Measurements from ENCODE around the gene STXBP6.

STXBP6 gene

GRCh38 chr14:24801024-24801423, 248.9 kb downstream of the STXBP6 start:
- no peaks in the 10 kb centered on the region for H3K9me3 ChIP-seq (ENCODE audit: insufficient read depth, low read length)
- no peaks in the 10 kb centered on the region for H3K36me3 ChIP-seq (ENCODE audit: low read length)
- no peaks in the 10 kb centered on the region for H3K79me2 ChIP-seq (ENCODE audit: insufficient read depth, low read length)
- H3K27ac ChIP-seq (ENCODE audit: low read depth, low read length) = no peak overlapping the region
- TF ChIP-seq EZH2phosphoT487 (conservative IDR thresholded peaks at IDR 0.05; ENCODE audit: low read length) (no peak), CTCF (IDR thresholded peaks at IDR 0.05; ENCODE audit: insufficient read depth, low read length, poor library complexity, severe bottlenecking) (no peak)
- H3K9me2 ChIP-seq (replicated peaks; ENCODE audit: insufficient read depth, low read length) = no peaks in the 10 kb centered on the region
- H3F3A ChIP-seq (ENCODE audit: insufficient read depth) = no peaks in the 10 kb centered on the region
- H3K27me3 ChIP-seq (ENCODE audit: low read length) = no peaks in the 10 kb centered on the region
- H3K4me2 ChIP-seq (ENCODE audit: low read depth, low read length, poor library complexity, severe bottlenecking) = no peak overlapping the region
- H3K9ac ChIP-seq (ENCODE audit: low read length) = no peak overlapping the region
- no peak overlapping the region for H3K4me3 ChIP-seq (ENCODE audit: insufficient read depth, low read length, poor library complexity, severe bottlenecking)
- H2AFZ ChIP-seq (ENCODE audit: low read depth, low read length, severe bottlenecking) = no peak overlapping the region
- H4K20me1 ChIP-seq (ENCODE audit: low read depth, low read length) = no peaks in the 10 kb centered on the region

GRCh38 chr14:24798911-24799462, 251.0 kb downstream of the STXBP6 start:
- Histone ChIP-seq H3K79me2 (ENCODE audit: insufficient read depth, low read length) (no peaks in the 10 kb centered on the region), H3K36me3 (ENCODE audit: low read length) (no peaks in the 10 kb centered on the region), H2AFZ (ENCODE audit: low read depth, low read length, severe bottlenecking) (no peak overlapping the region), H3F3A (ENCODE audit: insufficient read depth) (no peaks in the 10 kb centered on the region), H3K9me3 (ENCODE audit: insufficient read depth, low read length) (no peaks in the 10 kb centered on the region), H3K9ac (ENCODE audit: low read length) (no peak overlapping the region), H3K27me3 (ENCODE audit: low read length) (no peaks in the 10 kb centered on the region), H4K20me1 (ENCODE audit: low read depth, low read length) (no peaks in the 10 kb centered on the region), H3K4me2 (ENCODE audit: low read depth, low read length, poor library complexity, severe bottlenecking) (no peak overlapping the region), H3K9me2 (replicated peaks; ENCODE audit: insufficient read depth, low read length) (no peaks in the 10 kb centered on the region), H3K4me3 (ENCODE audit: insufficient read depth, low read length, poor library complexity, severe bottlenecking) (no peak overlapping the region), H3K27ac (ENCODE audit: low read depth, low read length) (no peak overlapping the region)
- TF ChIP-seq EZH2phosphoT487 (conservative IDR thresholded peaks at IDR 0.05; ENCODE audit: low read length) (no peak), CTCF (IDR thresholded peaks at IDR 0.05; ENCODE audit: insufficient read depth, low read length, poor library complexity, severe bottlenecking) (no peak)

GRCh38 chr14:24795406-24795805, 254.5 kb downstream of the STXBP6 start:
- H3K27ac ChIP-seq (ENCODE audit: low read depth, low read length) = no peak overlapping the region
- no peaks in the 10 kb centered on the region for H3K9me2 ChIP-seq (replicated peaks; ENCODE audit: insufficient read depth, low read length)
- H2AFZ ChIP-seq (ENCODE audit: low read depth, low read length, severe bottlenecking) = no peak overlapping the region
- no peaks in the 10 kb centered on the region for H3K9me3 ChIP-seq (ENCODE audit: insufficient read depth, low read length)
- H3K9ac ChIP-seq (ENCODE audit: low read length) = no peak overlapping the region
- H3K4me2 ChIP-seq (ENCODE audit: low read depth, low read length, poor library complexity, severe bottlenecking) = no peak overlapping the region
- no peaks in the 10 kb centered on the region for H3K36me3 ChIP-seq (ENCODE audit: low read length)
- H4K20me1 ChIP-seq (ENCODE audit: low read depth, low read length) = no peaks in the 10 kb centered on the region
- no peak overlapping the region for H3K4me3 ChIP-seq (ENCODE audit: insufficient read depth, low read length, poor library complexity, severe bottlenecking)
- no peaks in the 10 kb centered on the region for H3F3A ChIP-seq (ENCODE audit: insufficient read depth)
- no peaks in the 10 kb centered on the region for H3K79me2 ChIP-seq (ENCODE audit: insufficient read depth, low read length)
- no peaks in the 10 kb centered on the region for H3K27me3 ChIP-seq (ENCODE audit: low read length)
- TF ChIP-seq EZH2phosphoT487 (conservative IDR thresholded peaks at IDR 0.05; ENCODE audit: low read length) = no peak

- no peaks in the 10 kb centered on the region for H3K36me3 ChIP-seq (ENCODE audit: low read length)
- H3K4me2 ChIP-seq (ENCODE audit: low read depth, low read length, poor library complexity, severe bottlenecking) = no peak overlapping the region
- no peaks in the 10 kb centered on the region for H3K9me3 ChIP-seq (ENCODE audit: insufficient read depth, low read length)
- no peak overlapping the region for H3K4me3 ChIP-seq (ENCODE audit: insufficient read depth, low read length, poor library complexity, severe bottlenecking)
- H3K27ac ChIP-seq (ENCODE audit: low read depth, low read length) = no peak overlapping the region
- no peaks in the 10 kb centered on the region for H3K9me2 ChIP-seq (replicated peaks; ENCODE audit: insufficient read depth, low read length)
- H3F3A ChIP-seq (ENCODE audit: insufficient read depth) = no peaks in the 10 kb centered on the region
- H3K9ac ChIP-seq (ENCODE audit: low read length) = no peak overlapping the region
- H4K20me1 ChIP-seq (ENCODE audit: low read depth, low read length) = no peaks in the 10 kb centered on the region
- no peak overlapping the region for H2AFZ ChIP-seq (ENCODE audit: low read depth, low read length, severe bottlenecking)
- no peaks in the 10 kb centered on the region for H3K27me3 ChIP-seq (ENCODE audit: low read length)
- H3K79me2 ChIP-seq (ENCODE audit: insufficient read depth, low read length) = no peaks in the 10 kb centered on the region
- TF ChIP-seq EZH2phosphoT487 (conservative IDR thresholded peaks at IDR 0.05; ENCODE audit: low read length) (no peak), CTCF (IDR thresholded peaks at IDR 0.05; ENCODE audit: insufficient read depth, low read length, poor library complexity, severe bottlenecking) (no peak)
Observed at GRCh38 chr14:24794644-24795305, 255.2 kb downstream of the STXBP6 start.

Data from SU-DHL-6 (cell line).